Bone marrow (tissue), 2 donors: ENCODE results near the gene ZBTB20.

Experiments
- DNase-seq, 2 donors: peaks; one replicate each; lab custom pipeline; 2025; lab: John Stamatoyannopoulos, UW

ZBTB20 gene

GRCh38 chr3:114328345-114328744, 818.7 kb downstream of the ZBTB20 start:
- DNase-seq, result no peak

DNA sequence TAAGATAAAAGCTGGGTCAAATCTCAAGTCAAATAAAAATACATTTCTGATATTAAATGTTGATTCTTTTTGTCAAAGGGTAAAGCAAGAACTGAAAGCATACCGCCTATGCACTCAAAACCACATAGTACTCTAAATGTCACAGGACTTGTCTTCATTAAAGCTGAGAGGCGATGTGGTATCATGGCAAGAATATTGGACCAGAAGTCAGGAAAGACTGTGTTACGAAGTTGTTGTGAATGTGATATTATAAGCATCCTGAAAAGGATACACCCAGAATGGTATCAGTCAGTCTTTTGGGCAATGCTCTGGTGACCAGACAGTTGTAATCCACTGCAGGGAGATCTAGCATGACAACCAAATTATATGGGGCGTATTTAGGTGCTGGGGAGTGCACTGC, 819.4 kb downstream of the ZBTB20 start:
- no peak for DNase-seq

- no peak for DNase-seq
Measured at GRCh38 chr3:114323546-114324254, 823.4 kb downstream of the ZBTB20 start.

- no peak for DNase-seq
Measured at GRCh38 chr3:114320246-114320645, 826.8 kb downstream of the ZBTB20 start.

GRCh38 chr3:114319453-114319852, 827.6 kb downstream of the ZBTB20 start:
- DNase-seq, result no peak

GRCh38 chr3:114318295-114318694, 828.8 kb downstream of the ZBTB20 start:
- DNase-seq, result no peak

DNA sequence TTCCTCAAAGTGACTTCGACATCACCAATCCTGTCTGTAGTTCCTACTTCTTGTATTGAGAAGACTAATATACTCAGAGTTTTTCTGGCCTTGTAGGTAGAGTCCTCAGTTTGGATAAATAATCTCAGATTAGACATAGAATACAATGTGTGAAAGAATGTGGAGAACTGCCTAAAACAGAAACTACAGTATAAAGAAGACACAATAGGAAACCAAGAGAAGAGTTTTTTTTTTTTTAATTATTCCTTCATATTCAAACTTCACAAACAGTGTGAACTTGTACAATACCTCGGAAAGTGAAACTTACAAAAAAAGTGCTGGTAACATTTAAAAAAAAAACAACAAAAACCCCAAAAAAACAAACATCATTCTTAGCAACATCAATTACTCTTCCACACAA, 832.8 kb downstream of the ZBTB20 start:
- no peak for DNase-seq

GRCh38 chr3:114313426-114313825, 833.7 kb downstream of the ZBTB20 start:
- no peak for DNase-seq

DNA sequence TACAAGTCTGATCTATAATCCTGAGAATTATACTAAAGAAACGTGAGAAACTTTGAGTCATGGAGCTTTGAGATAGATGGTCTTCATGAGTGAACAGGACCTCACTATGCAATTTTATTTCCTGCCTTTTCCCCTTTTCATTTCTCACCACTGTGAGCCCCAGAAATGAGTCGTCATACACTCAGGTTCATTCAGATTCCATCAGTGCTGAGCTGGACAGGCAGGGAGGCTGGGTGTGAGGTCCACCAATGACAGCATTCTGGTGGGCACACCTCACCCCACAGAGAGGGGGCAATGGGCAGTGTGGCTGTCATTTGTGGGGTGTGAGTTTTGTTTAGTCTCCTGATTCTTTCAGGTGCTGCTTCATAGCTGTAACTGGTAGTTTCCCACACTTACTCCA, 836.4 kb downstream of the ZBTB20 start:
- no peak for DNase-seq

DNA sequence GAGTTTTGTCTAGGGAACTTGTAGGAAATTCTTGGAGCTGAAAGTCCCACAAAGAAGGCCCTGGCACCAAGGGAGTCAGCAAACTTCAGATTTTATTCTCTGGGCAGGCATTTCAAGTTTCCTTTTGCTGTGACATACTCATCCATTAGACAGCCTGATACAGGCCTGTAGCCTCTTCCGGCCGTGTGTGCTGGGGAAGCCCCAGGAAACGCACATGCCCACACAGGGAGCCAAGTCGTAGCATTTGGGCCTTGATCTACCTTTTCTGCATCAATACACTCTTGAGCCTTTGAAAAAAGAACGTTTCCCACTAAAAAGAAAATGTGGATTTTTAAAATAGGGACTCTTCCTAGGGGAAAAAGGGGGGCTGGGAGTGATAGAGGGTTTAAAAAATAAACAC, 838.3 kb downstream of the ZBTB20 start:
- DNase-seq, result no peak

GRCh38 chr3:114308377-114308776, 838.7 kb downstream of the ZBTB20 start:
- DNase-seq, result no peak

DNA sequence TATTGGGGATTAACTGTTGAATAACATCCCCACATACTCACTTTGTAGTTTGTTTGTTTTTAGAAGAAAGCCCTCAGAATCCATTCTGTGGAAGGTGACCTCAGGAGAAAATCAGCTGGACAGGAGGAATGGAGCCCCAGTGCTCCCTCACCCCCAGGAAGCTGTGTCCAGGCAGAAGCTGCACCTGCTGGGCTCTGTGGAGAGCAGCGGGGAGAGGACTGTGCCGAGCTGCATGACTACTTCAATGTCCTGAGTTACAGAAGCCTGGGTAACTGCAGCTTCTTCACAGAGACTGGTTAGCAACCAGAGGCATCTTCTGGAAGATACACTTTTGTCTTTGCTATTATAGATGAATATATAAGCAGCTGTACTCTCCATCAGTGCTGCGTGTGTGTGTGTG, 839.3 kb downstream of the ZBTB20 start:
- DNase-seq, result no peak

DNA sequence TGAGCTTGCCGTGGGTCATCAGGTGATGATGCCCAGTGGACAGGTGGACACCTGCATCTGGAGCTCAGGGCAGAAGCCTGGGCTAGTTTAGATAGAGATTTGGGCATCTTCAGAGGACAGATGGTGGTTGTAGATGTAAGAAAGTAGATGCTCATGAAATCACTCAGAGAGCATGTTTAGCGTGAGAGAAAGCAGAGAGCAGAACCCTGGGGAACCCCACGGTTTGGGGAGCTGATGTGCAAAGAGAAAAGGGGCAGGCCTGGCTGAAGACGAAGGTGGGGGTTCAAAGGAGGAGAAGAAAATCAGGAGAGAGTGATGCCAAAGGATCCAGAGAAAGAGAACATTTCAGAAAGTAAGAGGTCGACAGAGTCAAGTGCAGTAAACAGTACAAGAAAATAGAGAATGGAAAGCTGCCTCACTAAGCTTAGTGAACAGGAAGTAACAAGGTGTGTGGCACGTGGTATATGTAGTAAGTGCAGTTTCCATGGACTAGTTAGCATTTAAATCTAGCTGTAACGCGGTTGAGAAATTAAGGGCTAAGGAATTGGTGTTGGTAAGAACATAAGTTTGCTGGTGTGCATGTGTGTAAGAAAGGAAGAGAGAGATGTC, 839.8 kb downstream of the ZBTB20 start:
- DNase-seq, result no peak

GRCh38 chr3:114299941-114300624, 847.0 kb downstream of the ZBTB20 start:
- DNase-seq, result no peak

GRCh38 chr3:114299421-114299820, 847.7 kb downstream of the ZBTB20 start:
- DNase-seq, result no peak

DNA sequence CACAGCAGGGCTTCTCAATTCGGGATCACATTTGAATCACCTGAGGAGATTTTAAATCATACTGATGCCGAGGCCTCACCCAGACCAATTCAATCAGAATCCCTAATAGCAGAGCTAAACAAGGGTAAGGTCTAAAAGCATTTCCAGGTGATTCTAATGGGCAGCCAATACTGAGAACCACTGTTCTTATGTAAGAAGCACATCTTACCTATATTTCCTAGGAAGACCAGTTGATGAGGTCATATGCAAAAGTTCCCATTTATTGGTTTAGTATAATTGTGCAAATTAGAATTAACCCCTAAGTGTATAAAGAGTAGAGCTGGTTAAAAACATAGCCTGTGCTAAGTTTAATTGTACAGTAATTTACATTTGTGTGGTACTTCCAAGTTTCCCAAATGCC, 851.1 kb downstream of the ZBTB20 start:
- no peak for DNase-seq

- no peak for DNase-seq
Measured at GRCh38 chr3:114294940-114295480, 852.1 kb downstream of the ZBTB20 start.

- DNase-seq, result no peak
Measured at GRCh38 chr3:114293838-114294535, 853.1 kb downstream of the ZBTB20 start, which contains the start of gene TIGIT. TIGIT (plus strand) TSS chr3:114294028; CDS start chr3:114294062, 34 bp downstream.

DNA sequence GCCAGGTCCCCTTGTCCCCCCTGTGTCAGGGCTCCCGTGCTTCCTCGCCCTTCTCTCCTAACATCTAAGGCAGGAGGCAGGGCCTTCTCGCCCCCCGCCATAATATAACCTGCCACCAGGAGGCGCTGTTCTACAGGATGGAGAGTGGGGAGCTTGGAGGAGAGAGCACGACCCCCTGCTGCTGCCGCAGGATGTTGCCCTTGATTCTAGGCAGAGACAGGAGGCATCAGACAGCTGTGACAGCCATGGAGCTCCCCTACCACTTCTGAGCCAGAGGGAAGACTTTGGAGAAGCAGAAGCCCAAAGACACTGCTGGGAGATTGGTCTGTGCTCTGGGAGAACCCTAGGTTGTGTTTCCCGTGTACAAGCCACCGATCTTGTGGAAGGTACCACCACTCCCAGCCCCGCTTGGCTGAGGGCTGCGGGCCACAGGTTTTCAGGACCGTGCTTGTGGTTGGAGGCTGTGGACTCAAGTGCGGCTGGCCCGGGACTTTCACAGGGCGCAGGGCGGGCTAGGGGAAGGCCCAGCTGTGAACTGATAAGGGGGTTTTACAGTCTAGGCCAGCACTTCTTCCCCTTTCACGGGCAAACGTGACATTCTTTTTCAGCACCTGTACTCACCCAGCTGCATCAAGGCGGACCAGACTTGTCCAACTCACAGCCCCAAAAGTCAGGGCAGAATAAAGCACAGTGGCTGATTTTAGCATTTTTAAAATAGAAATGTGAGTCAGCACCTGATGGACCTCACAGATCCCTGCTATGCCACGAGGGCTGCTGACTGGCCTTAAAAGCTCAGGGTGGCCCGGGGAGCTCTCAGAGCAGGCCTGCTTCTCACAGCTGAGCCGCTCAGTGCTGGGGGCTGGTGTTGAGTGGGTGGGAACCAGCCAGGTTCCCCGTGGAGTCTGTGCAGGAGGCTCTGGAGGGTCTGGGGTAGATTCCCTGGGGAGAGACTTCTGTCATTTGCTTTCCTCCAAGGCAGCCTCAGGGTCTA, 855.9 kb downstream of the ZBTB20 start:
- DNase-seq, result peak; percentile 13 to 45

DNA sequence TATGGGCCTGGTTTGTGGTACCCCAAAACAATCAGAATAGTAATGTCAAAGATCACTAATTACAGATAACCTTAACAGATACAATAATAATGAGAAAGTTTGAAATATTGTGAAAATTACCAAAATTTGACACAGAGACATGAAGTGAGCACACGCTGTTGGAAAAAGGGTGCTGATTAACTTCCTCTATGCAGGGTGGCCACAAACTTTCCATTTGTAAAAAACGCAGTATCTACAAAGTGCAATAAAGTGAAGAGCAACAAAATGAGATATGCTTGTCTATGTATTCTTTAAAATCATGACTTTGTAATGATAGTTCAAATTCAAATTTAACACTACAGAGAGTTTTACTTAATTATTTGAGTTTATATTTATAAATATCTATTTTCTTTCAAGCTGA, 860.8 kb downstream of the ZBTB20 start:
- DNase-seq, result no peak

- no peak for DNase-seq
Measured at GRCh38 chr3:114285648-114286230, 861.3 kb downstream of the ZBTB20 start.
